ENCODE measurements around the gene NUP107.

- TF ChIP-seq, protein P1, sequence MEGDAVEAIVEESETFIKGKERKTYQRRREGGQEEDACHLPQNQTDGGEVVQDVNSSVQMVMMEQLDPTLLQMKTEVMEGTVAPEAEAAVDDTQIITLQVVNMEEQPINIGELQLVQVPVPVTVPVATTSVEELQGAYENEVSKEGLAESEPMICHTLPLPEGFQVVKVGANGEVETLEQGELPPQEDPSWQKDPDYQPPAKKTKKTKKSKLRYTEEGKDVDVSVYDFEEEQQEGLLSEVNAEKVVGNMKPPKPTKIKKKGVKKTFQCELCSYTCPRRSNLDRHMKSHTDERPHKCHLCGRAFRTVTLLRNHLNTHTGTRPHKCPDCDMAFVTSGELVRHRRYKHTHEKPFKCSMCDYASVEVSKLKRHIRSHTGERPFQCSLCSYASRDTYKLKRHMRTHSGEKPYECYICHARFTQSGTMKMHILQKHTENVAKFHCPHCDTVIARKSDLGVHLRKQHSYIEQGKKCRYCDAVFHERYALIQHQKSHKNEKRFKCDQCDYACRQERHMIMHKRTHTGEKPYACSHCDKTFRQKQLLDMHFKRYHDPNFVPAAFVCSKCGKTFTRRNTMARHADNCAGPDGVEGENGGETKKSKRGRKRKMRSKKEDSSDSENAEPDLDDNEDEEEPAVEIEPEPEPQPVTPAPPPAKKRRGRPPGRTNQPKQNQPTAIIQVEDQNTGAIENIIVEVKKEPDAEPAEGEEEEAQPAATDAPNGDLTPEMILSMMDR (IDR thresholded peaks at IDR 0.05), result no peak
- TF ChIP-seq POLR2AphosphoS5 (IDR thresholded peaks at IDR 0.05; ENCODE audit: low read depth, low read length) (no peak), TCF7L2 (IDR thresholded peaks at IDR 0.05; ENCODE audit: low read depth, low read length) (no peak), SIN3A (IDR thresholded peaks at IDR 0.05; ENCODE audit: borderline replicate concordance, insufficient read depth, low read depth, low read length) (no peak)
- TF ChIP-seq, protein P2, sequence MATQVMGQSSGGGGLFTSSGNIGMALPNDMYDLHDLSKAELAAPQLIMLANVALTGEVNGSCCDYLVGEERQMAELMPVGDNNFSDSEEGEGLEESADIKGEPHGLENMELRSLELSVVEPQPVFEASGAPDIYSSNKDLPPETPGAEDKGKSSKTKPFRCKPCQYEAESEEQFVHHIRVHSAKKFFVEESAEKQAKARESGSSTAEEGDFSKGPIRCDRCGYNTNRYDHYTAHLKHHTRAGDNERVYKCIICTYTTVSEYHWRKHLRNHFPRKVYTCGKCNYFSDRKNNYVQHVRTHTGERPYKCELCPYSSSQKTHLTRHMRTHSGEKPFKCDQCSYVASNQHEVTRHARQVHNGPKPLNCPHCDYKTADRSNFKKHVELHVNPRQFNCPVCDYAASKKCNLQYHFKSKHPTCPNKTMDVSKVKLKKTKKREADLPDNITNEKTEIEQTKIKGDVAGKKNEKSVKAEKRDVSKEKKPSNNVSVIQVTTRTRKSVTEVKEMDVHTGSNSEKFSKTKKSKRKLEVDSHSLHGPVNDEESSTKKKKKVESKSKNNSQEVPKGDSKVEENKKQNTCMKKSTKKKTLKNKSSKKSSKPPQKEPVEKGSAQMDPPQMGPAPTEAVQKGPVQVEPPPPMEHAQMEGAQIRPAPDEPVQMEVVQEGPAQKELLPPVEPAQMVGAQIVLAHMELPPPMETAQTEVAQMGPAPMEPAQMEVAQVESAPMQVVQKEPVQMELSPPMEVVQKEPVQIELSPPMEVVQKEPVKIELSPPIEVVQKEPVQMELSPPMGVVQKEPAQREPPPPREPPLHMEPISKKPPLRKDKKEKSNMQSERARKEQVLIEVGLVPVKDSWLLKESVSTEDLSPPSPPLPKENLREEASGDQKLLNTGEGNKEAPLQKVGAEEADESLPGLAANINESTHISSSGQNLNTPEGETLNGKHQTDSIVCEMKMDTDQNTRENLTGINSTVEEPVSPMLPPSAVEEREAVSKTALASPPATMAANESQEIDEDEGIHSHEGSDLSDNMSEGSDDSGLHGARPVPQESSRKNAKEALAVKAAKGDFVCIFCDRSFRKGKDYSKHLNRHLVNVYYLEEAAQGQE (IDR thresholded peaks at IDR 0.05; ENCODE audit: insufficient read depth in 1 of 2, low read depth in 2 of 2, low read length in 1 of 2), result no peak
Measured at GRCh38 chr12:68773582-68773981, 86.8 kb downstream of the NUP107 start.
